Smooth muscle cell (in vitro differentiated cells): ENCODE data around the gene CIBAR2. TPM values are rescaled to one million over a fixed set of nuclear protein-coding genes. Genes with fewer than 3 reads are reported as not detected.

Experiments
- DNase-seq: peaks from one replicate; lab custom pipeline; 2025; ENCODE audit not compliant: unreplicated experiment; lab: John Stamatoyannopoulos, UW
- H2AFZ ChIP-seq: fragments of 200-600 bp; sonication (generic); 2 replicates; pipeline ENCODE4 v1.6.0; 2016; ENCODE audit warnings: antibody characterized with exemption, low read depth, mild to moderate bottlenecking
- H3F3A ChIP-seq: fragments of 200-600 bp; sonication (generic); 2 replicates; pipeline ENCODE4 v1.6.0; 2017; ENCODE audit warnings: antibody characterized with exemption, low read depth
- H3K27ac ChIP-seq: fragments of 200-600 bp; sonication (generic); 2 replicates; pipeline ENCODE4 v1.5.1; 2016; ENCODE audit warnings: low read depth, mild to moderate bottlenecking
- H3K27me3 ChIP-seq: fragments of 200-600 bp; sonication (generic); 2 replicates; pipeline ENCODE4 v1.6.1; 2016; ENCODE audit warnings: low read depth, mild to moderate bottlenecking
- H3K36me3 ChIP-seq: fragments of 200-600 bp; sonication (generic); 2 replicates; pipeline ENCODE4 v1.5.1; 2016; ENCODE audit warnings: low read depth
- H3K4me1 ChIP-seq: fragments of 200-600 bp; sonication (generic); 2 replicates; pipeline ENCODE4 v1.5.1; 2016; ENCODE audit warnings: low read depth
- H3K4me2 ChIP-seq: fragments of 200-600 bp; sonication (generic); 2 replicates; pipeline ENCODE4 v1.6.0; 2016; ENCODE audit warnings: mild to moderate bottlenecking
- H3K4me3 ChIP-seq: fragments of 200-600 bp; sonication (generic); 2 replicates; pipeline ENCODE4 v1.5.1; 2016; ENCODE audit warnings: mild to moderate bottlenecking
- H3K79me2 ChIP-seq: fragments of 200-600 bp; sonication (generic); 2 replicates; pipeline ENCODE4 v1.6.0; 2016; ENCODE audit warnings: low read depth, mild to moderate bottlenecking
- H3K9ac ChIP-seq: fragments of 200-600 bp; sonication (generic); 2 replicates; pipeline ENCODE4 v1.6.0; 2016; ENCODE audit warnings: low read depth
- H3K9me3 ChIP-seq: fragments of 200-600 bp; sonication (generic); replicated peaks from 2 replicates; pipeline ENCODE4 v1.5.1; 2016; ENCODE audit warnings: low read depth
- H4K20me1 ChIP-seq: fragments of 200-600 bp; sonication (generic); 2 replicates; pipeline ENCODE4 v1.6.0; 2016; ENCODE audit warnings: low read depth
- CTCF ChIP-seq: fragments of 200-600 bp; sonication (generic); IDR thresholded peaks from 2 replicates; pipeline ENCODE4 v1.5.1; 2017; ENCODE audit warnings: borderline replicate concordance, mild to moderate bottlenecking, antibody characterized with exemption; ENCODE audit not compliant: insufficient read depth, poor library complexity, severe bottlenecking
- WGBS: methylation state at CpG from one replicate; pipeline ENCODE4 v1.1.7; 2016; ENCODE audit warnings: low lambda C conversion rate; 5-methylcytosine and 5-hydroxymethylcytosine counted together
- polyA plus RNA-seq: library from polyadenylated mRNA; unstranded; fragments of >200 nt; fragmentation: Nextera tagmentation; extraction: Ambion mirVana; gene quantifications from 2 replicates; pipeline ENCODE4 v1.2.1, GENCODE V29; 2016
- total RNA-seq: library from RNA; depleted of rRNA; stranded (reverse); fragments of >200 nt; gene quantifications from 2 replicates; pipeline ENCODE4 v1.2.3, GENCODE V29; 2014

The CIBAR2 gene
- total and polyA plus RNA-seq, 2 experiments from 2014 or later: not detected

- Histone ChIP-seq H2AFZ (no peak overlapping the region), H3K36me3 (no peaks in the 10 kb centered on the region), H3K27me3 (peaks cover 23% of the 10 kb centered on the region), H3K9me3 (no peaks in the 10 kb centered on the region), H4K20me1 (no peaks in the 10 kb centered on the region), H3F3A (no peaks in the 10 kb centered on the region), H3K79me2 (no peaks in the 10 kb centered on the region), H3K4me3 (no peak overlapping the region), H3K9ac (no peak overlapping the region), H3K4me2 (no peak overlapping the region), H3K27ac (no peak overlapping the region), H3K4me1 (peaks cover 34% of the 10 kb centered on the region)
- no peak for DNase-seq
- TF ChIP-seq CTCF: no peak
- whole genome bisulfite sequencing: 96% methylated on average over 17 of the region's 17 CpGs
These were observed 26.6 kb downstream of the CIBAR2 start for GRCh38 chr16:85085721-85086120.

- WGBS: 95% methylated on average over 16 of the region's 16 CpGs
- DNase-seq: no peak
- H3K9ac ChIP-seq: no peak overlapping the region
- H3K4me2 ChIP-seq: no peak overlapping the region
- H3K27ac ChIP-seq: no peak overlapping the region
- no peaks in the 10 kb centered on the region for H4K20me1 ChIP-seq
- H3K79me2 ChIP-seq: no peaks in the 10 kb centered on the region
- TF ChIP-seq CTCF: no peak
- no peak overlapping the region for H2AFZ ChIP-seq
- no peaks in the 10 kb centered on the region for H3K36me3 ChIP-seq
- H3K4me1 ChIP-seq: peaks cover 29% of the 10 kb centered on the region
- no peaks in the 10 kb centered on the region for H3F3A ChIP-seq
- H3K27me3 ChIP-seq: peaks cover 23% of the 10 kb centered on the region
- H3K9me3 ChIP-seq: no peaks in the 10 kb centered on the region
- H3K4me3 ChIP-seq: no peak overlapping the region
These were observed 27.3 kb downstream of the CIBAR2 start for GRCh38 chr16:85084841-85085510.

- H4K20me1 ChIP-seq: no peaks in the 10 kb centered on the region
- peaks cover 26% of the 10 kb centered on the region for H3K4me1 ChIP-seq
- no peak for DNase-seq
- no peaks in the 10 kb centered on the region for H3K79me2 ChIP-seq
- peaks cover 23% of the 10 kb centered on the region for H3K27me3 ChIP-seq
- no peak overlapping the region for H2AFZ ChIP-seq
- no peaks in the 10 kb centered on the region for H3K36me3 ChIP-seq
- H3F3A ChIP-seq: no peaks in the 10 kb centered on the region
- H3K4me3 ChIP-seq: no peak overlapping the region
- TF ChIP-seq CTCF: no peak
- peak overlapping the region; percentile 31 for H3K4me2 ChIP-seq
- H3K27ac ChIP-seq: no peak overlapping the region
- no peaks in the 10 kb centered on the region for H3K9me3 ChIP-seq
- H3K9ac ChIP-seq: no peak overlapping the region
- WGBS: 11% methylated on average over 13 of the region's 13 CpGs
These were observed 29.1 kb downstream of the CIBAR2 start for GRCh38 chr16:85083051-85083639.
